HG02623 (cell line): ENCODE measurements around the gene TDG.

Experiments used
- ATAC-seq: cut with Tn5 transposase; IDR thresholded peaks from one replicate; pipeline ENCODE4 v1.9.1; 2021; ENCODE audit warnings: moderate library complexity; ENCODE audit not compliant: unreplicated experiment

The TDG gene

DNA sequence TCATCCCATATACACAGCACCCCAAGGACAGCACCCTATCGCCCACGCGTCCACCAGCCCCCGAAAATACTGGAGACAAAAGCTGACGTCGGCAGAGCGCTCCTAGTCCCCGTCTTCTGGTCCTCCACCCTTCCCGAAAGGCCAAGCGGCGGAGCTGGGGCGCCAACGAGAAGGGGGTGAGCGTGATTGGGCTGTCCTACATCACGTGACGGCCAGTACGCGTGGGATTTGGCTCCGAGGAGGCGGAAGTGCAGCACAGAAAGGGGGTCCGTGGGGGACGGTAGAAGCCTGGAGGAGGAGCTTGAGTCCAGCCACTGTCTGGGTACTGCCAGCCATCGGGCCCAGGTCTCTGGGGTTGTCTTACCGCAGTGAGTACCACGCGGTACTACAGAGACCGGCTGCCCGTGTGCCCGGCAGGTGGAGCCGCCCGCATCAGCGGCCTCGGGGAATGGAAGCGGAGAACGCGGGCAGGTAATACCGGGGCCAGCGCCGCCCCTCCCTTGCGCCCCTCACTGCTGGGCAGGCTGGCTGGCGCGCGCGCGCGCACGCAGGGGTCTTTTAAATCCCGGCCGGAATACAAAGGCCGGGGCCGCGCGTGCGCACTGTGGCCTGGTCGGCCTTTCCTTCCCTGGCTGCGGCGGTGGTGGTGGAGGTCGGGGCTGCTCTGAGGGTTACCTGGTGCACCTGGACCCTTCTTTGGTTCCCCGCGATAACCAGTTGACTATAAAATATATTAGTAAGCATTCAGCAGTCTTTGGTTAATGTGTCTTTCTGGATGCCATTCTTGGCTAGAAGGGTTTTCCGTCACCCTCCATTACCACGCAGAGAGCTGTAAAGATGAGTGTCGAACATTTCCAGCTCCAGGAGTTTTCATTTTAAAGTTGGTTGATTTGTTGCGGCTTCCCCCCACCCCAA is at the start of gene TDG:
TDG (plus strand) TSS at position 283 of the 915 bp plus-strand sequence; CDS start at position 449, 166 bp downstream.
- ATAC-seq = peak; percentile 84

GRCh38 chr12:103917873-103918272 is 47.8 kb upstream of the TDG start:
- no peak for ATAC-seq

DNA sequence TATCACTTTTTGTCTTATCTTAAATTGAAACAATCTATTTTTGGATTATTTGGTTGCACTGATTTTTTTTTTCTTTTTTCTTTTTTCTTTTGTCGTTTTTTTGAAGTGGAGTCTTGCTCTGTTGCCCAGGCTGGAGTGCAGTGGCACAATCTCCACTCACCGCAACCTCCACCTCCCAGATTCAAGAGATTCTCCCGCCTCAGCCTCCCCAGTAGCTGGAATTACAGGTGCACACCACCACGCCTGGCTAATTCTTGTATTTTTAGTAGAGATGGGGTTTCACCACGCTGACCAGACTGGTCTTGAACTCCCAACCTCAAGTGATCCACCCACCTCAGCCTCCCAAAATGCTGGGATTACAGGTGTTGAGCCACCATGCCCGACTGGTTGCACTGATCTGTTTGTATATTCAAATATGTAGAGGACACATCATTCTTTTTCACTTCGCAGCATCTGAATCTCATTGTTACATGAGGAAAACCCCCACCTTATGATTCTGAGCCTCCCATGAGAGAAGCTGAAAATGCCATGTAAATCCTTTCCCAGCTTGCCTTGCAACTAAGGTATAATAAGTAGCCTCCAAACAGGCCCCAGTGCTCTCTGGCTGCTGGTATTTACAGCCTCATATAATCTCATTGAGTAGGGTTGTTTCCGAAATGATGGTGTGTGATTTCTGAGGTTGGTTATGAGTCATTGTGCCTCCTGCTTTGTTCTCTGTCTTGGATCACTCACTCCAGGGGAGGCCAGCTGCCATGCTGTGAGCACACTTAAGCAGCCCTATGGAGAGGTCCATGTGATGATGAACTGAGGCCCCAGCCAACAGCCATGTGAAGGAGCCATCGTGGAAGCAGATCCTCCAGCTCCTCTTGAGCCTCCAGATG is 40.7 kb upstream of the TDG start:
- ATAC-seq = peak; percentile 33

DNA sequence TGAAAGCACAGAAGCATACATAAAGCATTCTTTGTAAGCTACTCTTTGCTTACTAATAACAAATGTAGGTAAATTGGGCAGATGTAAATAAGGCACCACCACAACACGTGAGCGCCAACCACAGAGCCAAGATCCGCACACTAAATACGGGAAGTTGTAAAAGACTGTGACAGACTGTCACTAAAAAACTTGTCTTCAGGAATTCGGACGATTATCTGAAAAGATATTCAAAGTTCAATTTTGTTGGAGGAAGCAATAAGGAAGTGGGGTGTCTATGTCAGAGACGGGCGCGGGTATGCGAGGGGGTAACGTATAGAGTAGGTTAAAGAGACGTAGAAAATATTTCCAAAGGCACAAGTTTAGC is 37.0 kb upstream of the TDG start:
- peak; percentile 6 for ATAC-seq

- ATAC-seq = peak; percentile 12
These were observed 36.5 kb upstream of the TDG start for GRCh38 chr12:103929046-103929783.

DNA sequence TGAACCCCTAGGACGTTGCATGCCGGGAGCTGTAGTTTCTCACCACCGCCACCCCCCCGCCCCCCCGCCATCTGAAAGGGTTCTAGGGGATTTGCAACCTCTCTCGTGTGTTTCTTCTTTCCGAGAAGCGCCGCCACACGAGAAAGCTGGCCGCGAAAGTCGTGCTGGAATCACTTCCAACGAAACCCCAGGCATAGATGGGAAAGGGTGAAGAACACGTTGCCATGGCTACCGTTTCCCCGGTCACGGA is 36.0 kb upstream of the TDG start:
- no peak for ATAC-seq

GRCh38 chr12:103930034-103930786 is 35.5 kb upstream of the TDG start, which contains the start of gene HSP90B1:
Gene HSP90B1 (plus strand): TSS chr12:103930410. CDS start chr12:103930516, 106 bp downstream.
- ATAC-seq = peak; percentile 60

DNA sequence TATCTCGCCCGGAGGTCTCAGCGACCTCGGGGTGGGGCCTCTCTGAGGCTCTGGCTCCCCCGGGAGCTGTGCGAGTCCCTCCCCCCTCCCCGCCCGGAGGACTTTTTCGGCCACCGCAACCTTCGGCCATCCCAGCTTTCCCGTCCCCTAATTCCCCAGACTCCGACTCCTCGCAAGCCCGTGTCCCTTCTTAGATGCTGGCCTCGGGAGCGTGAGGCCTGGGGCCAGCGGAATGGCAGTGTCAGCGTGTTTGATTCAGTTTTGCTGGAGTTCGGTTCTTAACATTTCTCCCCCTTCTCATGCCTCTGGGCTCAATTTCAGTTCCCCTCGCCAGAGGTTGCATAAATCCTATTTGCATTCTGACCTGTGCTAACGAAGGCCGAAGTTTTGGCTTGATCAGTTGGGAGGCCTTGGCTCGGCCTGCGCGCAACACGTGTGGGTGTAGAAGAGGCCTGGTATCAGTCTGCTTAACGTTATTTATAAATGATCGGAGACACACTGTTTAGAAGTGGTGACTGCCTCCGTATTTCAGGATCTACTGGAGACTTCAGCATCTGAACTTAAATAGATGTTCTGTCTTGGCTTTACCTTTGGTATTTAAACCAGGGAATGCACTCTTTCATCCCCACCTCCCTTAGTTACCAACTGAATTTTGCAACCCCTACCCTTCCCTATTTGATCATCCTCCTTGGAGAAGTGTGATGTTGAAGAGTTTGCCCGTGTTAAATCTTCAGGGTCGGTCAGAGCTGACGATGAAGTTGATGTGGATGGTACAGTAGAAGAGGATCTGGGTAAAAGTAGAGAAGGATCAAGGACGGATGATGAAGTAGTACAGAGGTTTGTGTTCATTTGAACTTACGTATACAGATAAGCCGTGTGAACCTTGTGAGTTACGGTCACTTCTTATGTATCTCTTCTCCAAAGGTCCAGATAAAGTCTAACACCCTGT is 34.6 kb upstream of the TDG start:
- no peak for ATAC-seq

- no peak for ATAC-seq
These were observed 32.4 kb upstream of the TDG start for GRCh38 chr12:103933237-103933636.

DNA sequence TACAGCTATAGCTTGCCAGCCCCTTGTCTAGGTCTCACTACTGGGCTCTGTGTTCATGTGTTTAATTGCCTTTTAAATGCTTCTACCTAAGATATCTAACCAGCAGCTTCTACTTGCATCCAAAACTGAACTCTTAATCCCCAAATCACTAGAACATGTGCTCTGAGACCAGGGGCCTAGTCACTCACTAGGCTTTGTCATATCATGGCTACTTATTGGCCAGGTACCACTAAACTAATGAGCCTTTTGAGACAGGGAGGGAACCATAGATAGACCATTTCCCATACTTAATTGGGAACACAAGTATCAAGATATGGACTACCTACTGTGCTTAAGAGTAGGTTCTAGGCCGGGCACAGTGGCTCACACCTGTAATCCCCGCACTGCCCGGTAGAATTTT is 29.0 kb upstream of the TDG start:
- ATAC-seq = no peak

DNA sequence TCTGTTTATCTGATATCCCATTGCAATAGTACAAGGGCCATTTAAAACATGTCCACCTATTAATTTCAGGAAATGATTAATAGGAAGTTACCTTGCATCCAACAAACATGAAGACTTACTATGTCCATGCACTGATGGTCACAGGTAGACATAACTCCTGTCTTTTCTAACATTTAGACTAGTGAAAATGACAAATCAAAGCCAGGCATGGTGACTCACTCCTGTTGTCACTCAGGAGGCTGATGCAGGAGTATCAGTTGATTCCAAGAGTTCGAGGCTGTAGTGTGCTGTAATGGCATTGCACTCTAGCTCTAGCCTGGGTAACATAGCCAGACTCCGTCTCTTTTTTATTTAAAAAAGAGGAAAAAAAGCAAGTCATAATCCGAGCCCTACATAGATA is 20.7 kb upstream of the TDG start:
- ATAC-seq = no peak

- ATAC-seq = no peak
These were observed 17.7 kb upstream of the TDG start for GRCh38 chr12:103947871-103948555.

GRCh38 chr12:103948746-103949406 is 16.8 kb upstream of the TDG start:
- ATAC-seq = no peak

DNA sequence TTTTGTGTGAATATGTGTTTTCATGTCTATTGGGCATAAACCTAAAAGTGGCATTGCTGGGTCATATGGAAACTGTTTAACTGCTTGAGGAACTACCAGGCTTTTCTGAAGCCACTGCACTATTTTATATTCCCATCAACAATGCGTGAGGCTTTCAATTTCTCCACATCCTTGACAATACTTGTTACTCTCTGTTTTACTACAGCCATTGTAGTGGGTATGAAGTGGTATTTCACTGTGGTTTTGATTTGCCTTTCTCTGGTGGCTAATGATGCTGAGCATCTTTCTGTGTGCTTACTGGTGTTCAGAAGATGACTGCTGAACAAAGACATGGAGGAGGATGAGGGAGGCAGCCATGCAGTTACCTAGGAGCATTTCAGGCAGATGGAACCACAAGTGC is 13.2 kb upstream of the TDG start:
- no peak for ATAC-seq

DNA sequence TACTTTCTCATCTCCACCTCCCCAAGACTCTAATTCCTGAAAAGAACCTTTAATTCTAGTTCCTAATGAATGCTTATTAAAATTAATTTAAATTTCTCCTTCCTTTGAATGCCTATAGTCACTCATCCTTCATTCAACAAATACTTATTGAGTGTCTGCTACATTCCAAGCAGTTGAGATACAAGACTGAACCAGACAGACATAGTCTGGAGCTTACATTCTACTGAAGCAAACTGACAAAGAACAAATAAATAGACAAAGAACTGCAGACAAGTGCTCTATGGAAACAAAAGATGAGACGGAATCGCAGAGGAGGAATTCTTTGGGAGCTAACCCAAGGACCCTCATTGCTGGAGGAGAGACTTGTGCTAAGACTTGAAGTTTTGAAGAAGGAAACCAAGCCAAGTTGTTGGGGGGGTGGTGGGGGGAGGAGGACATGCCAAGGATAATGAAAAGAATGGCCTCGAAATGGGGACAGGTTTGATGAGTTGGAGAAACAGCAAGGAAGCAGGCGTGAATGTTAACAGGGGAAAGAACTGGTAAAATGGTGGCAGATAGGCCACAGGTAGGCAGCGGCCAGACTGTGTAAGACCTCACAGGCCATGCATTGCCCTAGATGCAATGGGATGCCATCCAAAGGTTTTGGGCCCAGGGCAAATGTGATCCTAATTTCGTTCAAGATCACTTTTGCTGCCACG is 9.7 kb upstream of the TDG start:
- no peak for ATAC-seq

DNA sequence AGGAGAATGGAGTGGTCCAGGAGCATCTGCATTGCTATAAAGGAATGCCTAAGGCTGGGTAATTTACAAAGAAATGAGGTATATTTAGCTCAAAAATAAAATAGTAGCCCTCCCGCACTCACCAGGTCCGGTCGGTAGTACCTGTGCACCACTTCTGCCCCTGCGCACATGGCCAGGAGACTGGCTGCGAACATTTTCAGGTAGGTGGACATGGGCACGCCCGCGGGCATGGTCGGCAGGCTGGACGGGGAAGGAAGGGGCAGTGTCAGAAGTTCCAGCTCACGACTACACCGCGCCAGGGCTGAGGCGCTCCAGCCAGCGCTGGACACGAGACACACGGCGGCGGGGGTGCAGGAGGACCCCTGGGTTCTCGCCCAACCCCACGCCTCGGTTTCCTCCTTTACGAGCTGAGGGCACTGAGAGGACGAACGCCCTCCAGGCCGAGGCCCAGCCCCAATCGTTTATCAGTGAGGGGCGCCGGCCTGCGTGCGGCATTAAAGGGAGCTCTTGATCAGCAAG is 9.1 kb upstream of the TDG start:
- peak; percentile 3 for ATAC-seq

DNA sequence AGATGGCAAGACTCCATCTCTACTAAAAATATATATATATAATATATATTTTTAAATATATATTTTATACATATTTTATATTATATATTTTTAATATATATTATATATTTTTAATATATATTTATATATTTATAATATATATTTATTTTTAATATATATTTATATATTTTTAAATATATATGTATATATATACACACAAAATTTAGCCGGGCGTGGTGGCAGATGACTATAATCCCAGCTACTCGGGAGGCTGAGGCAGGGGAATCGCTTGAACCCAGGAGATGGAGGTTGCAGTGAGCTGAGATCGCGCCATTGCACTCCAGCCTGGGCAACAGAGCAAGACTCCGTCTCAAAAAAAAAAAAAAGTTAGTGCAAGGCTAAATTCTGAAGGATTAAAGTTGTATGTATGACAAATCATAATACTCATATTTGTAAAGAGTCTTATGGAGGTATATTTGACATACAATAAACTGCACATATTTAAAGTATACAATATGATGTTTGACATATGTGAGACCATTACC is 7.7 kb upstream of the TDG start:
- ATAC-seq = no peak
